Measurements from ENCODE around the gene BUB1B.
"Not testable (repeated sequence)": the region's sequence is repeated elsewhere in the genome, so short reads cannot be mapped to it uniquely, and the experiment has no call there.

The BUB1B gene

GRCh38 chr15:40160689-40161688, at the start of gene BUB1B:
TSS of gene BUB1B (plus strand) at chr15:40161069. CDS start at chr15:40161221, 152 bp downstream.
- FAIRE-seq, result no peak

- no peak for FAIRE-seq
Measured at GRCh38 chr15:40111888-40112287, 49.0 kb upstream of the BUB1B start.

GRCh38 chr15:40112789-40113188, 48.1 kb upstream of the BUB1B start:
- no peak for FAIRE-seq

- no peak for FAIRE-seq
Measured at GRCh38 chr15:40114218-40114617, 46.7 kb upstream of the BUB1B start.

GRCh38 chr15:40115106-40115505, 45.8 kb upstream of the BUB1B start:
- FAIRE-seq, result not testable (repeated sequence)

- FAIRE-seq, result no peak
Measured at GRCh38 chr15:40115670-40116093, 45.2 kb upstream of the BUB1B start.

GRCh38 chr15:40118473-40118872, 42.4 kb upstream of the BUB1B start:
- no peak for FAIRE-seq

- no peak for FAIRE-seq
Measured at GRCh38 chr15:40121911-40122638, 38.8 kb upstream of the BUB1B start.

- not testable (repeated sequence) for FAIRE-seq
Measured at GRCh38 chr15:40122989-40123388, 37.9 kb upstream of the BUB1B start.

- FAIRE-seq, result not testable (repeated sequence)
Measured at GRCh38 chr15:40123863-40124262, 37.0 kb upstream of the BUB1B start.

- FAIRE-seq, result not testable (repeated sequence)
Measured at GRCh38 chr15:40124333-40124732, 36.5 kb upstream of the BUB1B start.

GRCh38 chr15:40124807-40125285, 36.0 kb upstream of the BUB1B start:
- FAIRE-seq, result not testable (repeated sequence)

GRCh38 chr15:40125950-40126349, 34.9 kb upstream of the BUB1B start:
- FAIRE-seq, result no peak

GRCh38 chr15:40128766-40129660, 31.9 kb upstream of the BUB1B start:
- no peak for FAIRE-seq

GRCh38 chr15:40130118-40130517, 30.8 kb upstream of the BUB1B start:
- FAIRE-seq, result no peak

GRCh38 chr15:40130799-40131502, 29.9 kb upstream of the BUB1B start:
- FAIRE-seq, result peak; percentile 30

- FAIRE-seq, result no peak
Measured at GRCh38 chr15:40133544-40133943, 27.3 kb upstream of the BUB1B start.

GRCh38 chr15:40134885-40135284, 26.0 kb upstream of the BUB1B start:
- no peak for FAIRE-seq

- FAIRE-seq, result not testable (repeated sequence)
Measured at GRCh38 chr15:40135846-40136450, 24.9 kb upstream of the BUB1B start.

- no peak for FAIRE-seq
Measured at GRCh38 chr15:40136470-40137302, 24.2 kb upstream of the BUB1B start.
